Neural cell (in vitro differentiated cells): ENCODE measurements around the gene PTPRZ1.

Experiments used
- CTCF ChIP-seq: fragments of 450-650 bp; IDR thresholded peaks from 2 replicates; pipeline ENCODE4 v1.5.1; 2014; ENCODE audit warnings: antibody characterized with exemption, mild to moderate bottlenecking, moderate library complexity; ENCODE audit not compliant: poor library complexity, severe bottlenecking
- EP300 ChIP-seq: fragments of 450-650 bp; conservative IDR thresholded peaks from 2 replicates; pipeline ENCODE4 v1.6.1; 2014; ENCODE audit warnings: antibody characterized with exemption, mild to moderate bottlenecking, moderate library complexity; ENCODE audit not compliant: poor library complexity, severe bottlenecking
- EZH2 ChIP-seq: fragments of 200-600, 300-800 bp; shearing (Covaris generic), sonication (generic); IDR thresholded peaks from 2 replicates; pipeline ENCODE4 v1.6.1; 2014; ENCODE audit warnings: antibody characterized with exemption, low read length, borderline replicate concordance, mild to moderate bottlenecking; ENCODE audit not compliant: insufficient read depth, poor library complexity, severe bottlenecking
- POLR2AphosphoS5 ChIP-seq: IDR thresholded peaks from 2 replicates; pipeline ENCODE4 v1.6.1; 2012
- RAD21 ChIP-seq: fragments of 450-650 bp; conservative IDR thresholded peaks from 2 replicates; pipeline ENCODE4 v1.6.1; 2014; ENCODE audit warnings: antibody characterized with exemption, mild to moderate bottlenecking, moderate library complexity
- SMC3 ChIP-seq: fragments of 450-650 bp; conservative IDR thresholded peaks from 2 replicates; pipeline ENCODE4 v1.6.1; 2014; ENCODE audit warnings: antibody characterized with exemption, mild to moderate bottlenecking, moderate library complexity; ENCODE audit not compliant: poor library complexity
- TAF1 ChIP-seq: IDR thresholded peaks from 2 replicates; pipeline ENCODE4 v1.6.1; 2012; ENCODE audit warnings: low read depth
- TF ChIP-seq, protein P1 (sequence below): IDR thresholded peaks from 2 replicates; pipeline ENCODE4 v1.6.1; 2012; ENCODE audit warnings: borderline replicate concordance

- TF ChIP-seq CTCF (no peak), SMC3 (no peak), EZH2 (no peak), POLR2AphosphoS5 (no peak), RAD21 (no peak), EP300 (no peak), TAF1 (no peak)
- TF ChIP-seq, protein P1, sequence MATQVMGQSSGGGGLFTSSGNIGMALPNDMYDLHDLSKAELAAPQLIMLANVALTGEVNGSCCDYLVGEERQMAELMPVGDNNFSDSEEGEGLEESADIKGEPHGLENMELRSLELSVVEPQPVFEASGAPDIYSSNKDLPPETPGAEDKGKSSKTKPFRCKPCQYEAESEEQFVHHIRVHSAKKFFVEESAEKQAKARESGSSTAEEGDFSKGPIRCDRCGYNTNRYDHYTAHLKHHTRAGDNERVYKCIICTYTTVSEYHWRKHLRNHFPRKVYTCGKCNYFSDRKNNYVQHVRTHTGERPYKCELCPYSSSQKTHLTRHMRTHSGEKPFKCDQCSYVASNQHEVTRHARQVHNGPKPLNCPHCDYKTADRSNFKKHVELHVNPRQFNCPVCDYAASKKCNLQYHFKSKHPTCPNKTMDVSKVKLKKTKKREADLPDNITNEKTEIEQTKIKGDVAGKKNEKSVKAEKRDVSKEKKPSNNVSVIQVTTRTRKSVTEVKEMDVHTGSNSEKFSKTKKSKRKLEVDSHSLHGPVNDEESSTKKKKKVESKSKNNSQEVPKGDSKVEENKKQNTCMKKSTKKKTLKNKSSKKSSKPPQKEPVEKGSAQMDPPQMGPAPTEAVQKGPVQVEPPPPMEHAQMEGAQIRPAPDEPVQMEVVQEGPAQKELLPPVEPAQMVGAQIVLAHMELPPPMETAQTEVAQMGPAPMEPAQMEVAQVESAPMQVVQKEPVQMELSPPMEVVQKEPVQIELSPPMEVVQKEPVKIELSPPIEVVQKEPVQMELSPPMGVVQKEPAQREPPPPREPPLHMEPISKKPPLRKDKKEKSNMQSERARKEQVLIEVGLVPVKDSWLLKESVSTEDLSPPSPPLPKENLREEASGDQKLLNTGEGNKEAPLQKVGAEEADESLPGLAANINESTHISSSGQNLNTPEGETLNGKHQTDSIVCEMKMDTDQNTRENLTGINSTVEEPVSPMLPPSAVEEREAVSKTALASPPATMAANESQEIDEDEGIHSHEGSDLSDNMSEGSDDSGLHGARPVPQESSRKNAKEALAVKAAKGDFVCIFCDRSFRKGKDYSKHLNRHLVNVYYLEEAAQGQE = no peak
Observed at GRCh38 chr7:121831351-121831750, 41.6 kb upstream of the PTPRZ1 start.
